Prostate gland (tissue), 2 donors: ENCODE data around the gene OLIG2. TPM values are rescaled to one million over a fixed set of nuclear protein-coding genes. Genes with fewer than 3 reads are reported as not detected.

Experiments used
- DNase-seq: peaks from one replicate; pipeline ENCODE4 v3.0.0-alpha.2; 2019; ENCODE audit warnings: low spot score
- H3K27ac ChIP-seq, 2 donors: fragments of 200-600 bp; sonication (generic); 2 replicates each; pipeline ENCODE4 v1.5.1; 2017 to 2019
- H3K27me3 ChIP-seq: fragments of 200-600 bp; sonication (generic); replicated peaks from 2 replicates; pipeline ENCODE4 v1.5.1; 2019; ENCODE audit not compliant: insufficient read depth
- H3K36me3 ChIP-seq, 2 donors: fragments of 200-600 bp; sonication (generic); 1 replicate in 1 of 2; 2 replicates in 1 of 2; pipeline versions ENCODE4 v1.5.1 to v1.8.1; 2017 to 2019
- H3K4me1 ChIP-seq: fragments of 200-600 bp; sonication (generic); replicated peaks from 2 replicates; pipeline ENCODE4 v1.5.1; 2019
- H3K4me3 ChIP-seq, 2 donors: fragments of 200-600 bp; sonication (generic); 2 replicates each; pipeline ENCODE4 v1.5.1; 2017 to 2019
- H3K9me3 ChIP-seq: fragments of 200-600 bp; sonication (generic); 2 replicates; pipeline ENCODE4 v1.5.1; 2017
- POLR2A ChIP-seq: fragments of 450-650 bp; IDR thresholded peaks from one replicate; pipeline ENCODE4 v1.6.1; 2016; ENCODE audit warnings: antibody characterized with exemption, mild to moderate bottlenecking
- POLR2AphosphoS5 ChIP-seq: sonication (generic); formaldehyde crosslinking; IDR thresholded peaks from one replicate; pipeline ENCODE4 v1.6.1; 2017; ENCODE audit warnings: antibody characterized with exemption
- WGBS: methylation state at CpG from one replicate; pipeline ENCODE4 v1.1.5; 2018; 5-methylcytosine and 5-hydroxymethylcytosine counted together
- intact Hi-C: fragments of 100-400 bp; cut with DNase I; formaldehyde crosslinking; loops from one replicate; pipeline ENCODE4 v1.14.2; 2022
- total RNA-seq, 2 donors: library from RNA; depleted of rRNA; stranded (reverse); fragments of >200 nt; gene quantifications; one replicate each; pipeline ENCODE4 v1.1.0, GENCODE V29; 2016
- TF ChIP-seq, protein P1 (sequence below), 4 experiments: fragments of 200-600 bp in 2 of 4; fragments of 450-650 bp in 2 of 4; sonication (generic) in 2 of 4; IDR thresholded peaks; 1 replicate in 3 of 4; 2 replicates in 1 of 4; pipeline ENCODE4 v1.5.1; 2016 to 2019; ENCODE audit warnings: antibody characterized with exemption in 4 of 4, mild to moderate bottlenecking in 2 of 4, moderate library complexity in 2 of 4

OLIG2 gene
- total RNA-seq, 2 donors from 2014 or later, result not detected

DNA sequence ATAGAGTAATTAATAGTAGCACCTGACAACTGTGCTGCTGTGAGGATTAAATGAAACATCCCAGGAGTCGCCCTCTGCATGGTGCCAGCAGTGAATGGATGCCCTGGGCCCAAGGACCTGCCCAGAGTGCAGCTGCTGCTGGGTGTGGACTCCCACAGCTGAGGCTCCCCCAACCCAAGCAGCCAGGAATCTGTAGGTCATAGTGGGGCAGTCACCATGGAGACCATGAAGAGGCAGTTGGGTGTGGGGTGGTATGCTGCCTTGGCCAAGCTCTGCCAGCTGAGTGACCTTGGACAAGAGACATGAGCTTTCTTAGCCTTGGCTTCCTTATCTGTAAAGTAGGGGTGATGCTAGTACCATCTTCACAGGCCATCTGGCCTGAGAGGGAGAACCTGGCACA, 9.4 kb downstream of the OLIG2 start:
- Histone ChIP-seq H3K36me3 (no peaks in the 10 kb centered on the region), H3K4me1 (no peaks in the 10 kb centered on the region), H3K4me3 (no peak overlapping the region), H3K27me3 (peaks cover 42% of the 10 kb centered on the region), H3K27ac (no peak overlapping the region), H3K9me3 (no peaks in the 10 kb centered on the region)
- intact Hi-C loops, result no loop called here
- TF ChIP-seq, protein P1, sequence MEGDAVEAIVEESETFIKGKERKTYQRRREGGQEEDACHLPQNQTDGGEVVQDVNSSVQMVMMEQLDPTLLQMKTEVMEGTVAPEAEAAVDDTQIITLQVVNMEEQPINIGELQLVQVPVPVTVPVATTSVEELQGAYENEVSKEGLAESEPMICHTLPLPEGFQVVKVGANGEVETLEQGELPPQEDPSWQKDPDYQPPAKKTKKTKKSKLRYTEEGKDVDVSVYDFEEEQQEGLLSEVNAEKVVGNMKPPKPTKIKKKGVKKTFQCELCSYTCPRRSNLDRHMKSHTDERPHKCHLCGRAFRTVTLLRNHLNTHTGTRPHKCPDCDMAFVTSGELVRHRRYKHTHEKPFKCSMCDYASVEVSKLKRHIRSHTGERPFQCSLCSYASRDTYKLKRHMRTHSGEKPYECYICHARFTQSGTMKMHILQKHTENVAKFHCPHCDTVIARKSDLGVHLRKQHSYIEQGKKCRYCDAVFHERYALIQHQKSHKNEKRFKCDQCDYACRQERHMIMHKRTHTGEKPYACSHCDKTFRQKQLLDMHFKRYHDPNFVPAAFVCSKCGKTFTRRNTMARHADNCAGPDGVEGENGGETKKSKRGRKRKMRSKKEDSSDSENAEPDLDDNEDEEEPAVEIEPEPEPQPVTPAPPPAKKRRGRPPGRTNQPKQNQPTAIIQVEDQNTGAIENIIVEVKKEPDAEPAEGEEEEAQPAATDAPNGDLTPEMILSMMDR (IDR thresholded peaks at IDR 0.05), result no peak
- TF ChIP-seq POLR2AphosphoS5 (no peak), POLR2A (no peak)
- DNase-seq, result no peak
- WGBS, result 93% methylated on average over 1 of the region's 1 CpG

DNA sequence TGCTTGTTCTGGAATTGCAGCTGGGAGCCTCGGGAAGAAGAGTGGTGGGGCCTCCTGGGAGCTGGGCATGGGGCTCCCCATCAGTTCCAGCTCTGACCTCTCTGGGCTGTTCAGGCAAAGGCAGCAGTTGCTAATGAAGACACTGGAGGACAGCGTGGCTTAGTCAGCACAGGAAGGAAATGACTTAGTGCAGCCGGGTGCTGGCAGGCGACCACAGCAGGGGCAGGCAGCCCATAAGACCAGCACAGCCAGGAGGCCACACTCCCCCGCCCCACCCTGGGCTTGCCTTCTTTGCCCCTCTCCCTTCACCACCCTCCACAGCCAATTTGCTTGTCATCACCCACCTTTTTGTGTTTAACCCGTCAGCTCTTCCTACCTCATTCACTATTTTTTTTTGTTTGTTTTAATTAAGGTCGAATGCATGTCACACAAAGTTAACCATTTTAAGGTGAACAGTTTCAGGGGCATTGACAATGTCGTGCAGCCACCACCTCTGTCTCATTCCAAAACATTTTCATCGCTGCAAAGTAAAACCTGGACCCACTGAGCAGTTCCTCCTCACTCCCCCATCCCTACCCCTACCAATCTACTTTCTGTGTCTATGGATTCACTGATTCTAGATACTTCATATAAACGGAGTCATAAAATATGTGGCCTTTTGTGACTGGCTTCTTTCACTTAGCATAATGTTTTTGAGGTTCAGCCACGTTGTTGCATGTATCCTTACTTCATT, 10.9 kb downstream of the OLIG2 start:
- no peak overlapping the region for H3K4me3 ChIP-seq
- H3K9me3 ChIP-seq, result no peaks in the 10 kb centered on the region
- peaks cover 30% of the 10 kb centered on the region for H3K27me3 ChIP-seq
- H3K27ac ChIP-seq, result no peak overlapping the region
- 36% methylated on average over 11 of the region's 11 CpGs for WGBS
- TF ChIP-seq POLR2AphosphoS5 (no peak), POLR2A (no peak)
- TF ChIP-seq, protein P1 (IDR thresholded peaks at IDR 0.05), result no peak
- H3K36me3 ChIP-seq, result no peaks in the 10 kb centered on the region
- intact Hi-C loops, result no loop called here
- DNase-seq, result no peak
- no peaks in the 10 kb centered on the region for H3K4me1 ChIP-seq

DNA sequence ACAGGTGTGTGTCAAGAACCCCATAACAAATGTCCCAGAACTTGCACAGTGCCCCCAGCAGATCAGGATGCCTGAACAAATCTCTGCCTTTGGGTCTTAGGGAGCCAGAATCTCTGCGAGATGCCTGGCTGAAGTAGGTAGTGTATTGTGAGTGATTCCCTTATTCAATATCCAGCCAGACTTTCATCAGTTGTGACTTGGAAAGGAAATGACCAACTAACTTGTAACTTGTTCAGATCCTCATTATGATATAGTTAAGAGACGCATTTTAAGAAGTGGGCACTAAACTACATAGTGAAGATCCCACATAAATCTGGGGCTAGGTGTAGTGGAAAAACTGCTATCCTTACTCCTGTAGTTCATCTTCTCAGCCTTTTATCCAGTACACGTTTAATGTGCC, 11.8 kb downstream of the OLIG2 start:
- intact Hi-C loops, result no loop called here
- Histone ChIP-seq H3K36me3 (no peaks in the 10 kb centered on the region), H3K9me3 (no peaks in the 10 kb centered on the region), H3K4me3 (no peak overlapping the region), H3K27ac (no peak overlapping the region), H3K4me1 (no peaks in the 10 kb centered on the region), H3K27me3 (peaks cover 26% of the 10 kb centered on the region)
- TF ChIP-seq POLR2AphosphoS5, result no peak
- no peak for TF ChIP-seq POLR2A
- TF ChIP-seq, protein P1 (IDR thresholded peaks at IDR 0.05), result no peak
- 69% methylated on average over 3 of the region's 3 CpGs for WGBS
- DNase-seq, result no peak

DNA sequence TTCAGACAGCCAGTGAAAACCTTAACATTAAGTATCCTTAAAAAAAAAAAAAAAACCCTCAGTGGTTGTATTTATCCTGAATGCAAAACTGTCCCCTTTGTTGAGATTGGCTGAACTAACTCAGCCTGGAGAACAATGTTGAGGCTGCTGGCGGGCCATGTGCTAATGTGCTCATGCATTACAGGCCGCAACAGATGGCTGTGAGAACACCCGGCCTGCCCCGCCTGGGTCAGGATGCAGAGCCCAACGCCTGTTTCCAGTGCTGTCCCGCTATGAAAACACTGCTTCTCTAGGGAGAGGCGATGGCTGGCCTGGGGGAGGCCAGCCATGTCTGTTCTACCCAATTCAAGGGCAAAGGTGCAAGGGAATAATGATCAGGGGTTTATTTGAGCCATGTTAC, 13.8 kb downstream of the OLIG2 start:
- Histone ChIP-seq H3K36me3 (no peaks in the 10 kb centered on the region), H3K27ac (no peak overlapping the region), H3K9me3 (no peaks in the 10 kb centered on the region), H3K4me3 (no peak overlapping the region), H3K27me3 (peaks cover 9% of the 10 kb centered on the region), H3K4me1 (no peaks in the 10 kb centered on the region)
- WGBS, result 85% methylated on average over 7 of the region's 7 CpGs
- DNase-seq, result no peak
- TF ChIP-seq POLR2A (no peak), POLR2AphosphoS5 (no peak)
- TF ChIP-seq, protein P1 (IDR thresholded peaks at IDR 0.05), result no peak
- intact Hi-C loops, result no loop called here

DNA sequence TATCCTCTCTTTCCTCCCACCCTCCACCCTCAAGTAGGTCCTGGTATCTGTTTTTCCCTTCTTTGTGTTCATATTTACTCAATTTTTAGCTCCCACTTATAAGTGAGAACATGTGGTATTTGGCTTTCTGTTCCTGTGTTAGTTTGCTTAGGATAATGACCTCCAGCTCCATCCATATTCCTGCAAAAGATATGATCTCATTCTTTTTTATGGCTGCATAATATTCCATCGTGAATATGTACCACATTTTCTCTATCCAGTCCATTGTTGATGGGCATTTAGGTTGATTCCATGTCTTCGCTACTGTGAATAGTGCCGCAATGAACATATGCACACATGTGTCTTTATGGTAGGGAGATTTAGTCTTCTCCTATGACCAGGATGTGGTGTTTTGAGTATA, 14.5 kb downstream of the OLIG2 start:
- TF ChIP-seq POLR2A (no peak), POLR2AphosphoS5 (no peak)
- TF ChIP-seq, protein P1 (IDR thresholded peaks at IDR 0.05), result no peak
- Histone ChIP-seq H3K4me3 (no peak overlapping the region), H3K27ac (no peak overlapping the region), H3K27me3 (peaks cover 3% of the 10 kb centered on the region), H3K9me3 (no peaks in the 10 kb centered on the region), H3K36me3 (no peaks in the 10 kb centered on the region), H3K4me1 (no peaks in the 10 kb centered on the region)
- WGBS, result 95% methylated on average over 3 of the region's 3 CpGs
- DNase-seq, result no peak
- intact Hi-C loops, result no loop called here
